A673 (cell line): Measurements from ENCODE around the gene MTERF4.

Source experiments
- CTCF ChIP-seq: fragments of 300-800, 200-600 bp; sonication (generic); conservative IDR thresholded peaks from 2 replicates; pipeline ENCODE4 v1.5.1; 2017; ENCODE audit warnings: low read depth, mild to moderate bottlenecking, antibody characterized with exemption, low read length, moderate library complexity, mixed read lengths
- EZH2 ChIP-seq: fragments of 200-600 bp; sonication (generic); IDR thresholded peaks from 2 replicates; pipeline ENCODE4 v1.6.1; 2017; ENCODE audit warnings: borderline replicate concordance, low read depth, mild to moderate bottlenecking, mixed read lengths, antibody characterized with exemption, low read length; ENCODE audit not compliant: poor library complexity, severe bottlenecking

GRCh38 chr2:241063093-241063551 lies 39.0 kb downstream of the MTERF4 start:
- TF ChIP-seq CTCF (no peak), EZH2 (no peak)
